Stomach (tissue), 9 donors: Measurements from ENCODE around the gene BRSK2. TPM values are rescaled to one million over a fixed set of nuclear protein-coding genes. Genes with fewer than 3 reads are reported as not detected.

Source experiments
- DNase-seq, 2 donors: peaks; one replicate each; pipeline versions ENCODE4 v3.0.0 to v3.0.0-alpha.2; 2013 to 2019
- H3K27ac ChIP-seq, 5 donors: fragments of 200-600 bp in 4 of 5; sonication (generic) in 4 of 5; one replicate each; pipeline ENCODE4 v1.5.1; 2013 to 2019; ENCODE audit warnings: mild to moderate bottlenecking in 1 of 5, moderate library complexity in 1 of 5
- H3K27me3 ChIP-seq, 3 donors: fragments of 200-600 bp; sonication (generic); one replicate each; pipeline ENCODE4 v1.5.1; 2017 to 2019; ENCODE audit warnings: mixed run types in 1 of 3
- H3K36me3 ChIP-seq, 4 donors: fragments of 200-600 bp; sonication (generic); 1 replicate in 3 of 4; 2 replicates in 1 of 4; pipeline ENCODE4 v1.5.1; 2016 to 2019
- H3K4me1 ChIP-seq, 4 donors: fragments of 200-600 bp; sonication (generic); one replicate each; pipeline ENCODE4 v1.5.1; 2016 to 2019
- H3K4me3 ChIP-seq, 4 donors: fragments of 200-600 bp; sonication (generic) in 3 of 4; one replicate each; pipeline ENCODE4 v1.5.1; 2016 to 2019; ENCODE audit warnings: mild to moderate bottlenecking in 1 of 4
- H3K9me3 ChIP-seq, 4 donors: fragments of 200-600 bp; sonication (generic); one replicate each; pipeline ENCODE4 v1.5.1; 2016 to 2019
- CTCF ChIP-seq, 7 experiments: fragments of 450-650 bp in 4 of 7; fragments of 200-600 bp in 3 of 7; sonication (generic) in 3 of 7; IDR thresholded peaks; one replicate each; pipeline ENCODE4 v1.5.1; 2016 to 2019; ENCODE audit warnings: antibody characterized with exemption in 7 of 7, control low read depth in 2 of 7, mild to moderate bottlenecking in 1 of 7
- EP300 ChIP-seq: sonication (generic); formaldehyde crosslinking; IDR thresholded peaks from one replicate; pipeline ENCODE4 v1.6.1; 2017; ENCODE audit warnings: antibody characterized with exemption
- POLR2A ChIP-seq, 4 donors: fragments of 450-650 bp; IDR thresholded peaks; one replicate each; pipeline ENCODE4 v1.6.1; 2016; ENCODE audit warnings: antibody characterized with exemption in 4 of 4, control low read depth in 2 of 4, mild to moderate bottlenecking in 1 of 4, moderate library complexity in 1 of 4
- POLR2AphosphoS5 ChIP-seq, 3 donors: sonication (generic); formaldehyde crosslinking; IDR thresholded peaks; one replicate each; pipeline ENCODE4 v1.6.1; 2016; ENCODE audit warnings: antibody characterized with exemption in 3 of 3
- WGBS, 5 donors: extraction: QIAGEN DNeasy Blood & Tissue Kit in 3 of 5; methylation state at CpG; one replicate each; pipeline versions ENCODE4 v1.1.5 to v1.1.7; 2013 to 2018; 5-methylcytosine and 5-hydroxymethylcytosine counted together
- intact Hi-C: fragments of 100-400 bp; cut with DNase I; formaldehyde crosslinking; loops from one replicate; pipeline ENCODE4 v1.15.1; 2023; ENCODE audit warnings: low total_unique reads
- polyA plus RNA-seq, 3 donors: library from polyadenylated mRNA; stranded (reverse); fragments of 200-250 nt; gene quantifications; one replicate each; pipeline ENCODE4 v1.2.3, GENCODE V29; 2013
- total RNA-seq, 5 donors: library from RNA; depleted of rRNA; stranded (reverse); fragments of >200 nt; gene quantifications; one replicate each; pipeline versions ENCODE4 v1.1.0 to v1.2.3, GENCODE V29; 2014 to 2016
- donor health status: healthy with polysubstance abuse.
- donor health status: Bipolar disorder and iron deficiency.
- donor health status: healthy.

The BRSK2 gene
- total and polyA plus RNA-seq, 8 donors = 1.8 to 6.9 (median 1.8) TPM; not detected in 3

GRCh38 chr11:1377231-1377780 is 12.4 kb upstream of the BRSK2 start:
- TF ChIP-seq CTCF (IDR thresholded peaks at IDR 0.05) (no peak), POLR2A (IDR thresholded peaks at IDR 0.05) (no peak), EP300 (no peak), POLR2AphosphoS5 (IDR thresholded peaks at IDR 0.05) (no peak)
- no peaks in the 10 kb centered on the region for H3K4me1 ChIP-seq
- no peak overlapping the region for H3K27ac ChIP-seq
- H3K9me3 ChIP-seq = no peaks in the 10 kb centered on the region
- peaks cover 0 to 10% (median 3%) of the 10 kb centered on the region in 3 donors for H3K27me3 ChIP-seq
- no peaks in the 10 kb centered on the region for H3K36me3 ChIP-seq
- intact Hi-C loops = no loop called here
- no peak overlapping the region for H3K4me3 ChIP-seq
- DNase-seq = no peak
- WGBS, 5 donors = 76 to 79% (median 77%) methylated on average over 14 of the region's 14 CpGs

GRCh38 chr11:1381793-1382425 is 7.8 kb upstream of the BRSK2 start:
- no peak for DNase-seq
- H3K27me3 ChIP-seq = peaks cover 0 to 13% (median 6%) of the 10 kb centered on the region in 3 donors
- no peak overlapping the region for H3K27ac ChIP-seq
- intact Hi-C loops = no loop called here
- 50 to 72% (median 68%) methylated on average over 5 to 10 of the region's 10 CpGs for WGBS, 5 donors
- no peaks in the 10 kb centered on the region for H3K36me3 ChIP-seq
- TF ChIP-seq POLR2AphosphoS5 (IDR thresholded peaks at IDR 0.05) (no peak), EP300 (no peak), POLR2A (IDR thresholded peaks at IDR 0.05) (no peak), CTCF (IDR thresholded peaks at IDR 0.05) (no peak)
- H3K9me3 ChIP-seq = no peaks in the 10 kb centered on the region
- H3K4me3 ChIP-seq = no peak overlapping the region
- peaks cover 6 to 13% (median 12%) of the 10 kb centered on the region in 4 donors for H3K4me1 ChIP-seq

- H3K4me3 ChIP-seq = peak overlapping the region; percentile 45 to 58 (median 54)
Observed at GRCh38 chr11:1382429-1382828, 7.3 kb upstream of the BRSK2 start.

More at GRCh38 chr11:1382429-1382828, 7.3 kb upstream of the BRSK2 start:
- Histone ChIP-seq H3K36me3 (no peaks in the 10 kb centered on the region), H3K27me3 (peaks cover 0 to 15% (median 6%) of the 10 kb centered on the region in 3 donors), H3K4me1 (peaks cover 6 to 13% (median 12%) of the 10 kb centered on the region in 4 donors), H3K9me3 (no peaks in the 10 kb centered on the region), H3K27ac (peak overlapping the region in 4 of 5 donors; percentile 69 to 85 (median 80))
- intact Hi-C loops = no loop called here
- 38 to 61% (median 42%) methylated on average over 18 to 23 of the region's 23 CpGs for WGBS, 5 donors
- TF ChIP-seq EP300 (no peak), POLR2AphosphoS5 (IDR thresholded peaks at IDR 0.05) (no peak), POLR2A (IDR thresholded peaks at IDR 0.05) (no peak), CTCF (IDR thresholded peaks at IDR 0.05) (no peak)
- no peak for DNase-seq
